RWPE1 (cell line): ENCODE measurements around the gene LIPC.

Experiments
- CTCF ChIA-PET: fragments of 350-600 bp; sonication (Branson Sonifier 250); formaldehyde crosslinking; extraction: SDS; loops from one replicate; lab custom pipeline; 2021; lab: Yijun Ruan, JAX
- POLR2A ChIA-PET: fragments of 400-600 bp; formaldehyde crosslinking; extraction: SDS; loops from one replicate; lab custom pipeline; 2020; ENCODE audit warnings: antibody characterized with exemption; ENCODE audit not compliant: low non-redundant PET; lab: Yijun Ruan, JAX
- DNase-seq: peaks from one replicate; pipeline ENCODE4 v3.0.0; 2012; ENCODE audit warnings: low spot score
- H3K27ac ChIP-seq: fragments of 450-650 bp; 2 replicates; pipeline ENCODE4 v1.5.1; 2017
- TF ChIP-seq, protein P1 (sequence below): fragments of 450-650 bp; conservative IDR thresholded peaks from 2 replicates; pipeline ENCODE4 v1.5.1; 2017; ENCODE audit warnings: low read depth, mild to moderate bottlenecking

The LIPC gene

DNA sequence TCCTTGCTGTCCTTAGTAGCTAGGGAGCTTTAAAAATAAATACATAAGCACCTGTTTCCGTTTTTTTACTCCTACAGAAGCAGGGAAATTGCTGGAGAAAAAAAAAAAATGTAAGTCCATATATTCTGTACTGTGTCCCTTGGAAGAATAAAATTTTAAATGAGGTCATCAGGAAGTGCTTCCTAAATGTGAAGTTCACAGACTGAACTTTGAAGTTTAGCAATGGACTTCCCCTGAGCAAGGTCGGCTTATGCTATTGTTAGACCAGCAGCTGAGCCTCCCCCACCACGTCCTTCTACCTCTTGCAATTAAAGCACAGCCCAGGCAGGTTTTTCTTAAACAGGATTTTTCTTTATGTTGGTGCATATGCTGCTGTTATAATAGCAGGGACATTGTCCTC, 26.3 kb downstream of the LIPC start:
- DNase-seq = no peak
- CTCF ChIA-PET = interaction anchor here (0.7 kb wide), 1 partner anchor 235 kb away, joined by 3 read pairs; no protein-coding TSS in a partner anchor
- no peak overlapping the region for H3K27ac ChIP-seq
- TF ChIP-seq, protein P1, sequence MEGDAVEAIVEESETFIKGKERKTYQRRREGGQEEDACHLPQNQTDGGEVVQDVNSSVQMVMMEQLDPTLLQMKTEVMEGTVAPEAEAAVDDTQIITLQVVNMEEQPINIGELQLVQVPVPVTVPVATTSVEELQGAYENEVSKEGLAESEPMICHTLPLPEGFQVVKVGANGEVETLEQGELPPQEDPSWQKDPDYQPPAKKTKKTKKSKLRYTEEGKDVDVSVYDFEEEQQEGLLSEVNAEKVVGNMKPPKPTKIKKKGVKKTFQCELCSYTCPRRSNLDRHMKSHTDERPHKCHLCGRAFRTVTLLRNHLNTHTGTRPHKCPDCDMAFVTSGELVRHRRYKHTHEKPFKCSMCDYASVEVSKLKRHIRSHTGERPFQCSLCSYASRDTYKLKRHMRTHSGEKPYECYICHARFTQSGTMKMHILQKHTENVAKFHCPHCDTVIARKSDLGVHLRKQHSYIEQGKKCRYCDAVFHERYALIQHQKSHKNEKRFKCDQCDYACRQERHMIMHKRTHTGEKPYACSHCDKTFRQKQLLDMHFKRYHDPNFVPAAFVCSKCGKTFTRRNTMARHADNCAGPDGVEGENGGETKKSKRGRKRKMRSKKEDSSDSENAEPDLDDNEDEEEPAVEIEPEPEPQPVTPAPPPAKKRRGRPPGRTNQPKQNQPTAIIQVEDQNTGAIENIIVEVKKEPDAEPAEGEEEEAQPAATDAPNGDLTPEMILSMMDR = no peak
- POLR2A ChIA-PET = no interaction called here

DNA sequence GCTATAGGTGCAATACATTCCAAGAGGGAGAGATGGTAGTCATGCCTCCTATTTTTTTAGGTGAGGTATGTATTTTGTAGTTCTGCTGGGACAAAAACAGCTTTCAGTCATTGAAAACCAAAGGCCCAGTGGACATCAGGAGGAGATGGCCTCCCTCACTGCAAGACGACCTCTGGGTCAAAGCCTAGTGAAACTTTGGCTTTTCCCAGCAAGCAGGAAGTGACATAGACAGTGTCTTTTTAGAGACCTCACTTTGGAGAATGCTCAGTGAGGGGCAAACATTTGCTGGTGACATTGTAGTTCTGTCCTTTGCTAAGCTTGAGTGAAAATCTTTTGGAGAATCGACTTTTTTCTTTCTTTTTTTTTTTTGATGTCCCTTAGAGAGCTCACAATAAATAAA, 27.3 kb downstream of the LIPC start:
- ChIA-PET CTCF (no interaction called here), POLR2A (no interaction called here)
- no peak overlapping the region for H3K27ac ChIP-seq
- TF ChIP-seq, protein P1 = no peak
- DNase-seq = no peak

DNA sequence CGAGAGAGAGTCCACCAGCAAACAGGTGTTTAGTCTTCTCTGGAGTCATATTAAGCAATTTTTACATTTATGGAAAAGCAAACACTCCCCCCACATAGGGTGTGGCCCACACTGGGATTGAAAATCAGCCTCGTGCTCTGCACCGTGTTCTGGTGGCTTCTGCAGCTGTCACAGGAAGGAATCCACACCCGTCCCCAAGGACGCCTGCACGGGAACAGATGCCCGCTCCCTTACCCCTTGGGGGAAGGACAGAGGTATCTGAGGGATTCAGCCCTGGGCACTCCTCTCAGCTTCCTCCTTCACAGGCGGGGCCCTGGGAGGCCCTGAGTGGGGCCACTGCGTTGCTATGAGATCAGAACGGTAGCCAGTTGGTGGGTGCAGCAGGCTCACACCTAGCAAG, 27.8 kb downstream of the LIPC start:
- ChIA-PET POLR2A (no interaction called here), CTCF (no interaction called here)
- no peak overlapping the region for H3K27ac ChIP-seq
- DNase-seq = no peak
- TF ChIP-seq, protein P1 = no peak

DNA sequence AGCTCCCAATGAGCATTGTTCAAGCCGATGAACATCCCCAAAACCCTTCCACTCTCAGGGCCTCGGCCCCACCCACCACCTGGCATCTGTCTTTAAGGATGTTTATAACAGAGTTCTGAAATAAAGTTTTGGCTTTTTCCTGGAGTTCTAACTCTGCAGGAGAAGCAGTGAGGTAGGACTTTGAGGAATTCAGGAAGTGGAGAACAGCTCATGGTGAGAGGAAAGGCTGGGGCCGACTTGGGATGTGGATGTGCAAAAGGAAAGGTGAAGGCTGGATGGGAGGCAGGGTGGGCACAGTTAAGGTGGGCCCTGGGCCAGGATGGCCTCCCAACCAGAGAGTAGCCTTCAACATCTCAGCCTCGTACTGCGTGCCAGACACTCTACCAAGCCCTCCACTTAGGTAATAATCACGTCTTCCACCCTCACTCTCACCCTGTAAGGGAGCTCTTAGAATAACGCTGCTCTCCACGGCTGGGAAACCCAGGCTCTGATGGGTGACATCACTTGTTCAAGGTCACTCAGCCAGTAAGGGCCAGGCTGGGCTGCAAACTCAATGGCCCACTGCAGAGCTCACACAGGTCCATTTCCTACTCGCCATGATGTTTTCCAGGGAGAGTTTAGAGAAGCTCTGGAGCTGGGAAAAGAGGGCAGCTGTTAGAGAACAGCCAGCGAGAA, 28.5 kb downstream of the LIPC start:
- TF ChIP-seq, protein P1 = no peak
- H3K27ac ChIP-seq = no peak overlapping the region
- ChIA-PET POLR2A (no interaction called here), CTCF (interaction anchor here (0.6 kb wide), 1 partner anchor 1141 kb away, joined by 4 read pairs; no protein-coding TSS in a partner anchor)
- no peak for DNase-seq

DNA sequence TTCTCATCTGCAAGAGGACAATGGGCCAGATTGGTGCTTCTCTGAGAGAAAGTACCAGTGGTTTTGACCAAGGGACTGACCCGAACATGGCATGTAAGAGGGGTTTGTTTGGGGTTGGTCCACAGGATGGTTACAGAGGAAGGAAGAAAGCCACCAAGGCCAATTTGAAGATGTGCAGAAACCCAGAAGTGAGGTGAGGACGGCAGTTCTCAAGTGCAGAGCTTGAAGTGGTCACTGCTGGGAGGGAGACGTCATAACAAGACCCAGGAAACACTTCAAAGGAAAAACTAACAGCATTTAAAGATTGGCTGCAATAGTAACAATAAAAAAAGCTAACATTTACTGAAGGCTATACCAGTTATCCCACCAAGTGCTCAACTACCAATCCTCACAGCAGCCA, 29.1 kb downstream of the LIPC start:
- H3K27ac ChIP-seq = no peak overlapping the region
- TF ChIP-seq, protein P1 = no peak
- DNase-seq = no peak
- ChIA-PET POLR2A (no interaction called here), CTCF (interaction anchor here (0.6 kb wide), 2 partner anchors 238 to 1141 kb away, joined by 4 read pairs; no protein-coding TSS in a partner anchor)

DNA sequence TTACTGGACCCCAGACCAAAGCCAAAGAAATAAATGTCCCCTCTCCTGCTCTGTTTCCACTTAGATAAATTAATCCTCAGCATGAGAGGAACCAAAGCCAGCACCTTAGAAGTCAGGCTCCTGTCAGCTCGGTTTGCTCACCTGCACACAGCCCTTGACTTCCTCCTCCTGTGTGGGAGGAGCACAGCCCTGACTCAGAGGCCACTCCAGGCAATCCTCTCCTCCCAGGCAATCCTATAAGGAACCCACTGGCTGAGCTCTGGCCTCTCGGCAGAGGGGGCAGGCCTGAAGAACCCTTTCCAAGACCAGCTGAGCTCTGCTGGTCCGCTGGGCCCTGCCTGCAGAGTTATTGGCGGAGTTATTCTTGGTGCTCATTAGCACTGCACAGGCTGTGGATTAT, 30.8 kb downstream of the LIPC start:
- ChIA-PET POLR2A (no interaction called here), CTCF (interaction anchor here (0.6 to 0.7 kb wide), 2 partner anchors 93 to 1067 kb away, joined by 3 read pairs; no protein-coding TSS in a partner anchor)
- H3K27ac ChIP-seq = no peak overlapping the region
- TF ChIP-seq, protein P1 = no peak
- peak; percentile 67 for DNase-seq
